GM21717 (cell line): ENCODE data around the gene LCE7A.

Source experiments
- ATAC-seq: cut with Tn5 transposase; IDR thresholded peaks from one replicate; pipeline ENCODE4 v1.9.1; 2021; ENCODE audit warnings: mild to moderate bottlenecking, moderate library complexity; ENCODE audit not compliant: unreplicated experiment

Gene LCE7A

GRCh38 chr1:152879559-152880198, 19.9 kb downstream of the LCE7A start:
- ATAC-seq: no peak

- no peak for ATAC-seq
Measured at GRCh38 chr1:152880316-152880715, 20.5 kb downstream of the LCE7A start.

DNA sequence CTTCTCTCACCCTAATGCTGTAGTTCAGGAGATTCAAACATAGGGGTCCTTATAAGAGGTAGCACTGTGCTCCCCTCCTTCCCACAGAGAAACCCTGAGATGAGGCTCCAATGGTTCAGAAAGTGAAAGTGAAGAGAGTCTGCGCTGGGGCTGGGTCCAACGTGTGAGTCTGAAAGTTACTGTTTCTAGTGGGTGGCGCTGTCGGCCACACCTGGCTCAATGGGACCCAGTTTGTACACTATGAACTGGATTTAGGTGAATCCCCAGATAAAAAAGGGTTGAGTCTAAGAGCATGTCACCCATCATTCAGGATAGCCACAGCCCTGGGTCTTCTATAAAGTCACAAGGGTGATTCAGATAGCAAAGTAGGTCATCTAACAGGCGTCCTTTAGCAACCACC, 21.1 kb downstream of the LCE7A start:
- no peak for ATAC-seq

- no peak for ATAC-seq
Measured at GRCh38 chr1:152884085-152884484, 24.3 kb downstream of the LCE7A start.

- no peak for ATAC-seq
Measured at GRCh38 chr1:152884506-152884905, 24.7 kb downstream of the LCE7A start.

DNA sequence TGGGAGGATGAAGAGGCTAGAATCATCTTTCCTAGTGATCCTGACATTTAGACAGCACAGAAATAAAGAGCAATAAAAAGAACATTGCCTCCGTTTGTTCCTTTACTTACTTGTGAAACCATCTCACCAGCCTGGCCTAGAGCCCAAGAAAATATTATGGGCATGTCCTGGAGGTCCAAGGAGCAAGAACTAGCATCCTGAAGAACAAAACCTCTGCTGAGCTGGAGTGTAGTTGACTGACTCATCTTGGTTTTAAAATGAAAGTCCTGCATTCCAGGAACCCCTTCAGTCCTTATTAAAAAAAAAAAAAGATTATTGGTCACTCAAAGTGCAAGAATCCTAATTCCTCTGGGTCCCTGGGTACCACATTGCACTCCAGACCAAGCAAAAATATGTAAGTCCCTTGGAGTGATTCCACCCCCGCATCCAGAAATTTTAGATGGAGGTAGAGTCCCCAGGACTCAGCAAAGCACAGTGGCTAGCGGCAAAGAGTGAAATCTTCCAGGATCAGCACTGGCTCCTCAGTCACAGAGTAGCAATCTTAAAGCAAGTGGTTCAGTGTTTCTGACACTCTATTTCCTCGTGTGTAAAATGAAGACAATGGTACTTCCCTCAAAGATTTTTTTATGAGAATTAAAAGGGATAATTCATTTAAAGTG, 25.3 kb downstream of the LCE7A start:
- no peak for ATAC-seq

DNA sequence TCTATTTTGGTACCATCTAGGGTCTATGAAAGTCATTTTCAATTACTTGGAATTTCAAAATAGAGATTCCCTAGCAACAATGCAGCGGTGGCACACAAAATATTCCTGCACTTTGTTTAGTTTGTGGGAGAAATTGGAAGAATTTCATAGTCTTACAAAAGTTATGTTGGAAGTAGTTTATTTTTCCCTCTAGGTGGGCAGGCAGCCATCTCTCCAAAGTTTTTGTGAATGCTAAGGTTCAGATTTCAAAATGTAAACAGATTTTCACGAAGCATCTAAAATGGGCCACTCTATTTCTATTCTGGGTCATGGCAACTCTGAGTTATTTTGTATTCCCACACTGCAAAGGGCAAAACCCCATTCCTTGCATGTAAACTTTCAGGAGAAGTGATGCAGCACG, 26.3 kb downstream of the LCE7A start:
- no peak for ATAC-seq

GRCh38 chr1:152886758-152887409, 27.1 kb downstream of the LCE7A start:
- ATAC-seq: no peak

- ATAC-seq: no peak
Measured at GRCh38 chr1:152888126-152888525, 28.3 kb downstream of the LCE7A start.

GRCh38 chr1:152899027-152899426, 39.2 kb downstream of the LCE7A start:
- ATAC-seq: no peak

GRCh38 chr1:152899883-152900282, 40.1 kb downstream of the LCE7A start:
- no peak for ATAC-seq

GRCh38 chr1:152901631-152902030, 41.8 kb downstream of the LCE7A start:
- ATAC-seq: no peak

GRCh38 chr1:152902636-152903035, 42.8 kb downstream of the LCE7A start:
- no peak for ATAC-seq

- no peak for ATAC-seq
Measured at GRCh38 chr1:152904688-152905440, 45.1 kb downstream of the LCE7A start.

- no peak for ATAC-seq
Measured at GRCh38 chr1:152906023-152906565, 46.3 kb downstream of the LCE7A start.

- ATAC-seq: no peak
Measured at GRCh38 chr1:152907686-152908601, 48.1 kb downstream of the LCE7A start, which contains the start of gene IVL. IVL (plus strand) TSS chr1:152908546; CDS start chr1:152909798, 1,252 bp downstream.

GRCh38 chr1:152909206-152909605, 49.4 kb downstream of the LCE7A start:
- ATAC-seq: no peak
